ENCODE measurements around the gene HTR4. TPM values are rescaled to one million over a fixed set of nuclear protein-coding genes. Genes with fewer than 3 reads are reported as not detected.

Gene HTR4
- polyA plus RNA-seq, 12 donors = not detected

DNA sequence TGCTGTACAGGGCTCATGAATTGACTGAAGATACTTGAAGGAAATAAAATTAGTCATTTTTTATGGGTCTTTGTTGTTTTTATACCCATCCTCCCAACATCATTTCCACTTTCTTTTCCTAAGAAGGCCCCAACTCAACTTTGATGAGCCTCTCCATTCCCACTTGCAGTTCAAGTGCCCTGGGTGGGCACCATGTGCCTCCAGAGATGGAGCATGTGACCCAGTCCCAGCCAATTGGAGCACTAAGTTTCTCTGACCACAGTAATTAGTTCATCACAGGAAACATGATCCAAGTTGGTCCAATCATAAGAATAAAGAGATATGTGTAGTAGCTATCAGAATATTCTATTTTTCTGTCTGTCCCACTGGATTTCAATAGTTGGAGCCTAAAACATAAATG, 46.9 kb downstream of the HTR4 start:
- no peak for DNase-seq

DNA sequence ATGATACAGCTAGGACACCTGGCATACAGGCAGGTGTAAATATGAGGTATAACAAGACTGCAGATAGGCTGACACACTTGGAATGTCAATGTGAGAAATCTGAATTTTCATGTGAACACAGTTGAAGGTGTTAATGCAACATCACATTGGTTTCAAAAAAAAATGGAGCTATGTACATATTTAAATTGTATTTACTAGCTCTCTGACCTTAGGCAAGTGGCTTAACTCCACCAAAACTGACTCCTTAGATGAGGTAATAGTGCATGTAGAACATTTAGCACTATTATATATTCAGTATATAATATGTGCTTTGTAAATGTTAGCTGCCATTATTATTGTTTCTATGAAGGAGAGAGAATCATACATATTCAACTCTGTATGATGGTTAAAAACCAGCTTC, 48.0 kb downstream of the HTR4 start:
- no peak for DNase-seq

DNA sequence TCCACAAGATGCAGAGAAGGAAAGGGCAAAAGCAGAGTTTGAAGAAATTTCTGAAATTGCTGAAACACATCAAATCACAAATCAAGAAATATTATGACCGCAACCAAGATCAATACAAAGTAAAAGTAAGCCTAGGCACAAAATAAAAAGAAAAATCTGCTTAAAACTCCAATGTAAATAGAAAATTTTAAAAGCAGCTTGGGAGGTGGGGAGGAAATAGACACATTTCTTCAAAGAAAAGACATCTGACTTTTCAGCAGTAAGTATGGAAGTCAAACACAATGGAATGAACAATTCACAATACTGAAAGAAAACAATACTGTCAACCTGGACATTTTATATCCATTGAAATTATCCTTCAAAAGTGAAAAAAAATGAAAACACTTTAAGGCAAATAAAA, 55.1 kb downstream of the HTR4 start:
- DNase-seq = no peak

DNA sequence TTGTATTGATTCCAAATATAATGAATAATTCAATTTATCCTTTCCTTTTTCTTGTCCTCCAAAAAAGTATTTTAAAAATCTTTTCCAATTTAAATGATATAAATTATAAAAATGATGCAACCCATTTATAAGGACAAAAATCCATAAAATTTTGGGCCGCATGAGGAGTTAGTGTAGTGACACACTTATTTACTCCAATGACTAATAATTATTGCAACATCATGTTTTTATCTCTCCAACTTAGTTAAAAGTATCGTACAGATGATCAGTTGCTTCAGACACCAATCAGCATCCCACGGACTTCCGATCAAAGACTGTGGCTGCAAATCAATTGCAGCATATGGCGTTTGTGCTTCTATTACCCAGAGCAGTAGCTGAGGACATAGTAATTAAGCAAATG, 58.6 kb downstream of the HTR4 start:
- no peak for DNase-seq

DNA sequence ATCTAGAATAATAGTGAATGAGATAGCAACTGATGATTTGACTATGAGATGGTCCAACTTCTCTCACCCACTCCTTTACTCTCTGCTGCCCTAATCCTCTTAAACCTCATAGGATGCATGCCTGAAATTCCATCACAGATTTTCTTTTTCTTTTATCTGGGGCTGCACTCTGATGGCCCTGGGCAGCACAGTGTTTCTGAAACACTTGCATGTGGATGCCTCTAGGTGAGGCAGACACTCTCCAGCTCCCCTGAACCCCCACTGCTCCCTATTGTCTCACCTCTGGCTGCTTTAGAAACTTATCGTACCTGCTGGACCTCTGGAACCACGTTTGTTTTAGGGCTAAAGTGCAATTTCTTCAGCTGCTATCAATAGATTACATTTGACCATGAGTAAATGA, 67.5 kb downstream of the HTR4 start:
- DNase-seq = no peak

DNA sequence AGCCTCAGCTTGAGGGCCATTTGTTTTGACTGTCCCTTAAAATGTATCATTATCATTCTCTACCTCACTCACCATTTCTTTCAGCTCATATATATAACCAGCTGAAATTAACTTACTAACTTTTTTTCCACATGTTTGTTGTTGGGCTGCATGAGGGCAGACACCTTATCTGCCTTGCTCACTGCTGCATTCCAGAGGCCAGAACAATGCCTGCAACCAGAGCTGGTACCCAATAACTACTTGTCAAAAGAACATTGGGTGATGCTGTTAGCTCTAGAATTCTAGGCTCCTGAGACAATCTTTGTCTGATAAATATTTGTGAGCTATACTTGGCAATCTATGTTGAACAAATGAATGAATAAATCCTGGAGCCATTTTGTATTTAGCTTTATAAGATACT, 68.3 kb downstream of the HTR4 start:
- DNase-seq = no peak

DNA sequence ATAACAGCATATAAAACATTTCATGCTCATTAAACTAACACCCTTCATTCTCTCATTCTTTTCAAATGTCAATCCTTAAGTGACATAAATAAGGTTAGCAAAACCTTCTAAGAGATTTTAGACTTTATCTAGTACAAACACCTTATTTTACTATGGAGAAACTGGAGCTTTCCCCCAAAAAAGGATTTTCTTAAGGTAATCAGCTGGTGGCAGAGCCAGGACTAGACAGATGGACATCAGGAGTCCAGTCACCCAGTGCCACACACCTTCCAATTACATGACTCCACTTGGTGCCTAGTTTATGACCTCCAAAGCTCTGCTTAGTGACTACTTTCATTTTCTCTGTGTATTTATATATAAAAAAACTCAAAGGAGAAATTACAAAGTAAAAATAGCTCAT, 70.2 kb downstream of the HTR4 start:
- no peak for DNase-seq

DNA sequence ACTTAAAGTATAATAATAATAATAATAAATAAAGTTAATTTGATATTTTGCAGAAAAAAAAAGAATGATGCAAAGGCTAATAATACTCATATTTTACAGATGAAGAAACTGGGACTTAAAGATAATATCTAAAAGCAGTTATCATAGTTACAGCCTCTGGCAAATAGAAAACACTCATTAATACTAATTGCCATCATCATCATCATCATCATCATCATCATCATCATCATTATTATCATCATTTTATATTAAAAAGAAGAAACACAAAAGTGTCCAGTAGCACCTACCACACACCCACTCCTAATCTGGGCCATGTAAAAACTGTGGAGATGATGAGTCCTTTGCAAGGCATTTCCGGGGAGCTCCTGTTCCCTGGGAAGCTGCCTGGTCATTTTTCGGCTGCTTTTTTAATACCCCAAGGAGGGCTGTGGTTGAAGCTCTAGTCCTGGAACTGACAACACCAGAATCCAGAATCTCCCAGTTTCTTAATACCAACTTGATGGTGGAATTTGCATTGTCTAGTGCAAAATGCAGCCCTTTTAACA, 70.8 kb downstream of the HTR4 start:
- DNase-seq = no peak

DNA sequence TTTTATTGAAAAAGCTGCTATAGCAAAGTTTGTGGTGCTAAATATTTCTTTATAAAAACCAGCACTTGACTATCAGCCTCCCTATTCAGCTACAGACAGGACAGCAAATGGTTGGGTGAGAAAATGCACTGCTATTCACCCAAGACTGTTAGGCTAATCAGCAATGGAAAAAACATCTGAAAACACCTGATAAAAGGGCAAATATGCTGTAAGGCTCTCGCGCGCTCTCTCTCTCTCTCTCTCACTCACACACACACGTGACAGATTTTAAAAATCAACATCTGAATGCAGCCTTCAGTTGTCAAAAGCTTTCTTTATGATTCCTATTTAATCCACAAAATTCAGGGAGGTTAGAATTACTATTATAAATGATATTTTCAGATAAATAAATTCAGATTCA, 80.2 kb downstream of the HTR4 start:
- DNase-seq = no peak

DNA sequence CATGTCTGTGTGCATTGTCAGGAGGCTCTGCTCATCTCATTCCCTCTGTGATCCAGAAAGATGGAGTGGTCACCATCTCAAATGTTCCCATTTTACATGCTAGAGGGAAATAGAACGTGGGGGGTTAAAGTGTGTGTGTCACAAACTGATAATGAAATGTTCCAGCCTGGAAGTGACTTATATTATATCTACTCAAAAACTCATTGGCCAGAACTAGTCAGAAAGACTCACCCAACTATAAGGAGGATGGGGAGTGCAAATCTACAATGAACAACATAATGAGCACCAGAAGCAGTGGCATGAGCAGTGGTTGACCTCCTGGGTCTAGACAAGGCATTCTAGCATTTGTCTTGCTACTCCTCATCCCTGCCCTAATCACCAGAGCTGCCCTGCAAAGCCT, 81.0 kb downstream of the HTR4 start:
- DNase-seq = no peak

DNA sequence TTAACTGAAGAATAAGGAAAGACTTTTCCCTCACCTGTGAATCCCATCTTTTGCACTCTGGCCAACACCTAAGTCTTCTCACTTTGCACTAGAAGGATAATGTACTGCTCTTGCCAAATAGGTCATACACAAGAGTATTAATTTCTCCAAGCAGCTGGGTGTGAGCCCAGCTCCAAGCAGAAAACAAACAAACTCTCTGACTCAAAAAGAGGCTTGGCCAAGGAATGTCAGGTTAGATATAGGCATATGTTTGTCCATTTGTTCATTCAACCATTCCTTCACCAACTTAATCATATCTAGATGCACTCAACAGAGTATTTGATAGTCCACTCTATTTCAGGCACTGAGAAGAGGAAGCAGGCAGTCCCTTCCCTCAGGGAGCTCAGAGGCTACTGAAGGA, 84.4 kb downstream of the HTR4 start:
- no peak for DNase-seq

DNA sequence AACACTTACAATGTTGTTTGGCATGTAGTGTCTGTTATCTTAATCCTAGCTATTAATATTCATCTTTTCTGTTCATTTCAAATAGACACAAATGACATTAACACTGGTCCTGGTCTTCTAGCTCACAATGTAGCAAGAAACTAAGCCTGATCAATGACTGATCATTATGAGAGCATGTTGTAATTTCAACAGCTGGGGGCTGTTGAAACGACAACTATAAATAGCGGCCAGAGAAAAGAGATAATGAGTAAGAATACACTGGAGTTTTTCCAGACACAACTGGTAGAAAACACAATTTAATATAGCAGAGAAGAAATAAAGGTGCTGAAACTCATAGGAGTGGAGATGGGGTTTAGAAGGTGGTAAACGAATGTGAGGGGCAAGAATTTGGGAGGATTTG, 89.2 kb downstream of the HTR4 start:
- no peak for DNase-seq

DNA sequence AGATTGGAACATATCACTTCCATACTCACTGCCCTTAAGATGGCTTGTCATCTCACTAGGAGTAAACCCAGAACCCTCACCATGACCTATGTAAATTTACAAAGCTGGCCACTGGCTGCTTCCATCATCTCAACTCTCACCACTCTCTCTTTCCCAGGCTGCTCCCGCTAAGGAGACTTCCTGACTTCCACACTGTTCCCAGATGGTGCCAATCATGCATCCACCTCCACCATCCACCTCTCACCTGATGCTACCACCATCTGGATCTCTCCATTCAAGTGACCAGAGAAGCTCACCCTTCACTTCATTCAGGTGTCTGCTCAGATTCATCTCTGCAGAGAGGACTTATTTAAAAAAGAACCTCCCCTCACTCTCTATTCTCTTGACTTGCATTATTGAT, 91.3 kb downstream of the HTR4 start:
- DNase-seq = no peak

DNA sequence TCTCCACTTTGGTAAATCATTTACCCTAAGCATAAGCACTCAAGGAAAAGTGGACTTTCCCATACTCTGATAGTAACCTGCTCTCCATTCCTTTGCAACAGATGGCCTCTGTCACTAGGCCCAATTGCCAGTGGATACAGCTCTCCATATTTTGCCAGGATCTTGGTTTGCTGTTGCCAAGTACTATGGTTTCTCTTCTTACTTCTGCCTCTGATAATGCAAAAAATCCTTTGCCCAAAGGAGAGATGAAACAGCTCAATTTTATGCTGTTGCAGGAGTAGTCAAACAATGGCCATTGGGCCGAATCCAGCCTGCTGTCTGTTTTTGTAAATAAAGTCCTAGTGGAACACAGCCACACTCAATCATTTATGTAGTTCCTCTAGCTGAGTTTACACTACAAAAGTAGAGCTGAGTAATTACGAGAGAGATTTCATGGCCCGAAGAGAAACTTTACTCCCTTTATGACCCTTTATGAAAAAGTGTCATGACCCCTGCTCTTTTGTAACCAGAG, 92.5 kb downstream of the HTR4 start:
- DNase-seq = no peak

DNA sequence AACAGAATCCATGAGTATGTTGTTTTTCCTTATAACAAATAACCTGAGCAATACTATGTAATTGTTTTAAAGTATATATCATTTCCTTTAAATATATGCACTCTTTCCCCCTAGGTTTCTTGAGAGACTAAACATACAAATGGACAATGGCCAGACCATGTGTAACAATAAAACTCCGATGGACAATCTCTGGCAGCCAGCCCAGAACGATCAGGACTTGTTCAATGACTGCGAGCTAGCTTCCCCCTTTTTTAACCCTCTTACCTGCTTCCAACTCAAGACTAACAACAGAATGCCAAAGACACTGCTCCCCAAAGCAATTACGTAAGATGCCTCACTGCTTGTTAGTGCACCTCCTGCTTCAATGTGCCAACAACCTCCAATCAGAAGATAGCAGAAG, 94.9 kb downstream of the HTR4 start:
- DNase-seq = peak; percentile 11

DNA sequence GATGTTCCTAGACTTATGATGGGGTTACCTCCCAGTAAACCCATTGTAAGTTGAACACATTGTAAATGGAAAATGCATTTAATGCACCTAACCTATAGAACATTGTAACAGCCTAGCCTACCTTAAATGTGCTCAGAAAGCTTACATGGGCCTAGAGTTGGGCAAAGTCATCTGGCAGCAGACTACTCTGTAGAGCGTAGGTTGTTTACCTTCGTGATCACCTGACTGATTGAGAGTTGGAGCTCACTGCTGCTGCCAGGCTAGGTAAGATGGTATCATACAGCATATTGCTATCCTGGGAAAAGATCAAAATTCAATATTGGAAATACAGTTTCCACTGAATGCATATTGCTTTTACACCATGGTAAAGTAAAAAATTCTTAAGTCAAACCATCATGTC, 95.4 kb downstream of the HTR4 start:
- no peak for DNase-seq

DNA sequence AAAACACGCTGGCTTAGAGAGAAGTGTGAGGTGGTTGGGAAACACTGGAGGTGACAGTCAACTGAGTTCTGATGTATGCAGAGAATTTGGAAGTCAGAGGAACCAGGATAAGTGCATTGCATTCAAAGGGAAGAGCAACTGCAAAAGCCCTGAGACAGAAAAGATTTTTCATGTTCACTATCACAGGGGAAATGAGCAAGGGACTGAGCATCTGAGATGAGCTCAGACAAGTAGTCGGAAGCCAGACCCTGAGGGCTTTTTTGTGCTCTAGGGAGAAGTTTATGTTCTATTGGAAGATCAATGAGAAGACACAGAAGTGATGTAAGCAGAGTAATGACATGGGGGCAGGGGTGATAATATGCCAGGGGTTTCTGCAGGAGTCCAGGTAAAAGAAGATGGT, 97.5 kb downstream of the HTR4 start:
- DNase-seq = no peak

DNA sequence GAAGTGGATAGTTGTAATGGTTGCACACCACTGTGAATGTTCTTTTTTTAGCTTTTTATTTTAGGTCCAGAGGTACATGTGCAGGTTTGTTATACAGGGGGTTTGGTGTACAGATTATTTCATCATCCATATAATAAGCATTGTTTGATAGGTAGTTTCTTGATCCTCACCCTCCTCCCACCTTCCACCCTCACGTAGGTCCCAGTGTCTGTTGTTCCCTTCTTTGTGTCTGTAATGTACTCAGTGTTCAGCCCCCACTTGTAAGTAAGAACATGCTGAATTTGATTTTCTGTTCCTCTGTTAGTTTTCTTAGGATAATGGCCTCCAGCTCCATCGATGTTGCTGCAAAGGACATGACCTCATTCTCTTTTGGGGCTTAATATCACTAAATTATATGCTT, 99.7 kb downstream of the HTR4 start:
- DNase-seq = no peak

DNA sequence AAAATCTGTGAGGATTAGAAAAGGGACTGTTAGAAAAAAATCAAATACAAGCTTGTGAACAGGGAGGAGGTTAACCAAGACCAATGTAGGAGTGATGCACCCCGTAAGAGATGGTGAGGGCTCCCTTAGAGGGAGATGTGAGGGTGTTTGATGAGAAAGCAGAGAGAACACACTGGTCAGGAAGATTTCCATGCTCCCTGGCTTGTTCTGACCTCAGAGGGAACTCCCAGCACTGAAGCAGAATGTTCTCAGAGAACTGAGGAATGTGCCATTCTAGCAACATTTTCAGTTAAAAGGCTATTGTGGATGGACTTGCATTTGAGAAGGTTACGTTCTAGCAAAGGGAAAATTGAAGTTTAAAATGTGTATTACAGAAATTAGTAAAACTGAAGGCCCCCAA, 110.6 kb downstream of the HTR4 start:
- no peak for DNase-seq

DNA sequence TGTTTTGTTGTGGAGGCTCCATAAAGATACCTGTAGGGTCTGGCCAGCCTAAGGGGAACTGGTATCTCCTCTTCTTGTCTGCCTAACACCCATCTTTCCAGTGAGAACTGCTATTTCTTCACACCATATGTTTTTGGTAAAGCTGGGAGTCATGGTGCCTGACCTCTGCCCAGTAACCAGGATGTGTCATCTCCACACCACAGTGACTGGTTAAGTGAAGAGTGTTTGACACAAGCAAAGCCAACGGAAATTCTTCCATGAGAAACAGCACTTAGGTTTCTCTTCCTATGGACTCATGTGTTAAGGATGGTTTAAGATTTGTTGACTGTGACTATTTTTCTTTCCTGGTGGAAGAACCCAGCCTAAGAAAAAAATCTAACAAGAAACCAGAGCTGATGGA, 111.5 kb downstream of the HTR4 start:
- DNase-seq = no peak

DNA sequence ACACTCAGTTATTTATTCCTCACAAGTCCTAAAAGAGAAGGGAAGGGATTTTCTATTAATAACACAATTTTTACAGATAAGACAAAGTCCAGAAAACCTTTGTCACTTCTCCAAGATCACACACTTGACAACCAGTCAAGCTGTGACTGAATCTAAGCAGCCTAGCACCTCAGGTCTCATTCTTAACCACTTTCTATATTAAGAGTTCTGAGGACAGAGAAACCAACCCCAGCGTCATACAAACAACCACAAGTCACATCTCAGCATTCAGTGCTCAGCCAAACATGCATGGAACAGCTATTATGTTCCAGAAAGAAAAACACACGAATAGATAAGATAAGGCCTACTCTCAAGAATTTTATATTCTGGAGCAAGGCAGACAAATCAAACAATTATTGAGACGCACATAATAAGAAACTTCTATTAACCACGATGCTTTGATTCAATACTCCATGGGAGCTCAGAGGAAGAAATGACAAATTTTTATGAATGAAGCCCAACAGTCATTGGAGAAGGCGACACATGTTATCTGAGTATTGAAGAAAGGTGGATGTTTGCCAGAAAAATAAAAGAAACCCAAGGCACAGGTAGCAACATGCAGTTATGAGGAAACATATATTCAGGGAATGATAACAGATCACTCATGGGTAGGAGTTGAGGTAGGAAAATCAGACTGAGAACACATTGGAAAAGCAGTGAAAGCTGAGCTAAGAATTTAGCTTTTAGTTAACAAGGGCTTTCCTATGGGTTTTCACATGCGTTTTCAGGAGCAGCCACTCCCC, 113.1 kb downstream of the HTR4 start:
- no peak for DNase-seq

DNA sequence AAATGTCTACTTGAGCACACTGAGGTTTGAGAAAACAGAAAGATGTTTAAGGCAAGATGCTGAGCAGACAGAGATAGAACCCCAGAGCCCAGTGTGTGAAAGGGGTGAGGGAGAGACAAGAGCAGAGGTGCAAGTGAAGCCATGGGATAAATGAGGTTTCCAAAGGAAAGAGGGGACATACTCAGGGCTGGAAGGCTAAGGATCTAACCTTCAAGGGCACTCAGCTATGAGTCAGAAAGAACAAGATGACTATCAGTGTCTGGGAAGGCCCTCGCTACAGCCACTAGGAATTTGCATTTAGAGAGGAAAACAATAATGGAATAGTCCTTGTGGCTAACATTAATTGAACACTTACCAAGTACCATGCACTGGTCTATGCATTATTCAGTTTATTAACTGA, 113.7 kb downstream of the HTR4 start:
- DNase-seq = no peak

DNA sequence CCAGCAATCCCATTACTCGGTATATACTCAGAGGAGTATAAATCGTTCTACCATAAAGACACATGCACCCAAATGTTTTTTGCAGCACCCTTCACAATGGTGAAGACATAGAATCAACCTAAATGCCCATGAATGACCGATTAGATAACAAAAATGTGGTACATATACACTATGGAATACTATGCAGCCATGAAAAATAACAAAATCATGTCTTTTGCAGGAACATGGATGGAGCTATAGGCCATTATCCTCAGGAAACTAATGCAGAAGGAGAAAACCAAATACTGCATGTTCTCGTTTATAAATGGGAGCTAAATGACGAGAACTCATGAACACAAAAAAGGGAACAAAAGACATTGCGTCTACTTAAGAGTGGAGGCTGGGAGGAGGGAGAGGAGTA, 114.5 kb downstream of the HTR4 start:
- no peak for DNase-seq

DNA sequence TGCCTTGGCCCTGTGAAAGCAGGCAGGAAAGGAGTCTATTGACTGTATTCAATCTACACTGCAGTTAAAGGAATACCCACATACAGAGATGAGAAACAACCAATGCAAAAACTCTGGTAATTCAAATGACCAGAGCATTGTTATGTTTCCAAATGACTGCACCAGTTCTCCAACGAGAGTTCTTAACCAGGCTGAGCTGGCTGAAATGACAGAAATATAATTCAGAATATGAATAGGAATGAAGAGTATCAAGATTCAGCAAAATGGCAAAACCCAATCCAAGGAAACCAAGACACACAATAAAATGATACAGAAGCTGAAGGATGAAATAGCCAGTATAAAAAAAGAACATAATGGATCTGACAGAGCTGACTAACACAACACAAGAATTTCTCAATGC, 119.1 kb downstream of the HTR4 start:
- DNase-seq = no peak

Measured in muscle of arm (tissue), 12 donors.